Measurements from ENCODE around the gene RAB3IL1. TPM values are rescaled to one million over a fixed set of nuclear protein-coding genes. Genes with fewer than 3 reads are reported as not detected.

Gene RAB3IL1
- total RNA-seq, 1 donor = 15.9 TPM

DNA sequence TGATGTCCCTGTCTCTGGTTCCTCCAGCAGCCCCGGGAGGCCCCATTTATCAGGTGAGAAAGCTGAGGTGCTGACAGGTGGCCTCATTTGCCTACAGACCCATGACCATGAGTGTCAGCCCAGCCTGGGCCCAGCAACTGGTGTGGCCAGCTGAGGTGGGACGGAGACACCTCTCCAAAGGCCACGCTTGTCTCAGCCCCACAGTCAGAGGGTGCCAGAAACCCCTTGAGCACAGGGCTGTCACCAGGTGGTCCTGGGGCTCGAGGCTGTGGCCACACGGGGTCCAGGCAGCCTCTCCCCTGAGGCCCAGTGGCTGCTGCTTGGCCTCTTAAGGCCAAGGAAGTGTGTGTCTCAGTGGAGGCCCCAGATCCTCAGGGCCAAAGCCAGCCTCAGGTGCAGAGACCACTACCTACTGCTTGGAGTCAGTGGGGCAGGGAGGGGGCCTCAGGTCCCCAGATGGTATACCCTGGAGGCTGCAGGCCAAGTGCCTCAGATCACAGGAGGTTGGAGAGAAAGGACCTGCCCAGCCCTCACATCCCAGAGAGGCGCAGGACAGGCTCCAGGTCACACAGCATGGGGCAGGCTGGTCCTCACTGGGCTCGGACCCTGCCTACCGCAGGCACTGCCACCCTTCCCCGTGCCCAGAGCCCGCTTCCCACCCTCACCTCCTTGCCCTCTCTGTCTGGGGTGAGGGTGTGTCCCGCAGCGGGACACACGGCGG, 11.4 kb downstream of the RAB3IL1 start:
- peak; percentile 83 for DNase-seq (ENCODE audit: insufficient read length, low spot score, missing footprints)
- Histone ChIP-seq H3K4me2 (ENCODE audit: insufficient read depth, low read length) (no peak overlapping the region), H3K27me3 (ENCODE audit: insufficient read depth, low read length) (no peaks in the 10 kb centered on the region), H3K79me2 (ENCODE audit: insufficient read depth, low read length) (no peaks in the 10 kb centered on the region), H3K4me3 (ENCODE audit: insufficient read depth, low read length) (no peak overlapping the region), H2AFZ (ENCODE audit: low read length) (no peak overlapping the region), H3K9me3 (ENCODE audit: low read depth, low read length) (no peaks in the 10 kb centered on the region), H4K20me1 (ENCODE audit: insufficient read depth, low read length) (peaks cover 2% of the 10 kb centered on the region), H3K36me3 (ENCODE audit: insufficient read depth, low read length) (no peaks in the 10 kb centered on the region), H3K4me1 (ENCODE audit: insufficient read depth, low read length) (no peaks in the 10 kb centered on the region), H3K27ac (ENCODE audit: low read depth, low read length) (no peak overlapping the region)
- TF ChIP-seq, protein P1, sequence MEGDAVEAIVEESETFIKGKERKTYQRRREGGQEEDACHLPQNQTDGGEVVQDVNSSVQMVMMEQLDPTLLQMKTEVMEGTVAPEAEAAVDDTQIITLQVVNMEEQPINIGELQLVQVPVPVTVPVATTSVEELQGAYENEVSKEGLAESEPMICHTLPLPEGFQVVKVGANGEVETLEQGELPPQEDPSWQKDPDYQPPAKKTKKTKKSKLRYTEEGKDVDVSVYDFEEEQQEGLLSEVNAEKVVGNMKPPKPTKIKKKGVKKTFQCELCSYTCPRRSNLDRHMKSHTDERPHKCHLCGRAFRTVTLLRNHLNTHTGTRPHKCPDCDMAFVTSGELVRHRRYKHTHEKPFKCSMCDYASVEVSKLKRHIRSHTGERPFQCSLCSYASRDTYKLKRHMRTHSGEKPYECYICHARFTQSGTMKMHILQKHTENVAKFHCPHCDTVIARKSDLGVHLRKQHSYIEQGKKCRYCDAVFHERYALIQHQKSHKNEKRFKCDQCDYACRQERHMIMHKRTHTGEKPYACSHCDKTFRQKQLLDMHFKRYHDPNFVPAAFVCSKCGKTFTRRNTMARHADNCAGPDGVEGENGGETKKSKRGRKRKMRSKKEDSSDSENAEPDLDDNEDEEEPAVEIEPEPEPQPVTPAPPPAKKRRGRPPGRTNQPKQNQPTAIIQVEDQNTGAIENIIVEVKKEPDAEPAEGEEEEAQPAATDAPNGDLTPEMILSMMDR (IDR thresholded peaks at IDR 0.05; ENCODE audit: extremely low read depth, low read depth, low read length) = no peak

- H3K4me1 ChIP-seq (ENCODE audit: insufficient read depth, low read length) = no peaks in the 10 kb centered on the region
- no peak overlapping the region for H3K4me2 ChIP-seq (ENCODE audit: insufficient read depth, low read length)
- peak; percentile 49 for DNase-seq (ENCODE audit: insufficient read length, low spot score, missing footprints)
- no peaks in the 10 kb centered on the region for H4K20me1 ChIP-seq (ENCODE audit: insufficient read depth, low read length)
- no peaks in the 10 kb centered on the region for H3K9me3 ChIP-seq (ENCODE audit: low read depth, low read length)
- H3K79me2 ChIP-seq (ENCODE audit: insufficient read depth, low read length) = no peaks in the 10 kb centered on the region
- H3K27me3 ChIP-seq (ENCODE audit: insufficient read depth, low read length) = no peaks in the 10 kb centered on the region
- no peaks in the 10 kb centered on the region for H3K36me3 ChIP-seq (ENCODE audit: insufficient read depth, low read length)
- TF ChIP-seq, protein P1 (IDR thresholded peaks at IDR 0.05; ENCODE audit: extremely low read depth, low read depth, low read length) = no peak
- H2AFZ ChIP-seq (ENCODE audit: low read length) = no peak overlapping the region
- H3K27ac ChIP-seq (ENCODE audit: low read depth, low read length) = no peak overlapping the region
- H3K4me3 ChIP-seq (ENCODE audit: insufficient read depth, low read length) = no peak overlapping the region
These were observed 12.2 kb downstream of the RAB3IL1 start for GRCh38 chr11:61905067-61905696.

DNA sequence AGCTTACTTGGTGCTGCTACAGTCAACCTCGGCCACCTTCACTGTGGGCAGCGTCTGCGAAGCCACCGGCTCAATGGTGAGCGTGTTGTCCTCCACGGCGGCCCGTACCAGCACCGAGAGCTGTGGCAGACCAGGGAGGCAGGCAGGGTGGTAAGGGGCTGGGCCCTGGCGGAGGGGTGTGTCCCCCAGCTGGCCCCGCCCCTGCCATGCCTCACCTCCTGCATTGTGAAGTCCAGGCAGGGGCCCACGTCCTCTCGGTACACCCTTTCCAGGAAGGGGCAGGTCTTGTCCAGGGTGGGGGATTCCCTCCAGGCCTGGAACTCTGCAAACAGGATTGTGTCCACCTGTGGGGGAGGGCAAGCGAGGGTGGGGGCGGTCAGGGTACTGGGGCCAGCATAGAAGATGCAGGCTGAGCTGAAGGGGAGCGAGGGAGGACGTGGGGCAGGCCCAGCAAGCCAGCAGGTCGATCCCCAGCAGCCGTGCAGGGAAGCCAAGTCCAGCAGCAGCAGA, 12.8 kb downstream of the RAB3IL1 start:
- no peaks in the 10 kb centered on the region for H3K9me3 ChIP-seq (ENCODE audit: low read depth, low read length)

More for the DNA sequence above, 12.8 kb downstream of the RAB3IL1 start:
- H3K27me3 ChIP-seq (ENCODE audit: insufficient read depth, low read length) = no peaks in the 10 kb centered on the region
- no peak overlapping the region for H3K4me3 ChIP-seq (ENCODE audit: insufficient read depth, low read length)
- no peaks in the 10 kb centered on the region for H3K36me3 ChIP-seq (ENCODE audit: insufficient read depth, low read length)
- H4K20me1 ChIP-seq (ENCODE audit: insufficient read depth, low read length) = no peaks in the 10 kb centered on the region
- peak; percentile 47 for DNase-seq (ENCODE audit: insufficient read length, low spot score, missing footprints)
- no peaks in the 10 kb centered on the region for H3K79me2 ChIP-seq (ENCODE audit: insufficient read depth, low read length)
- TF ChIP-seq, protein P1 (IDR thresholded peaks at IDR 0.05; ENCODE audit: extremely low read depth, low read depth, low read length) = no peak
- no peaks in the 10 kb centered on the region for H3K4me1 ChIP-seq (ENCODE audit: insufficient read depth, low read length)
- no peak overlapping the region for H2AFZ ChIP-seq (ENCODE audit: low read length)
- no peak overlapping the region for H3K4me2 ChIP-seq (ENCODE audit: insufficient read depth, low read length)
- no peak overlapping the region for H3K27ac ChIP-seq (ENCODE audit: low read depth, low read length)
